K562 (cell line): ENCODE results near the gene TMEM43.

Experiments used
- CEBPB ChIP-seq: fragments of 450-650 bp; IDR thresholded peaks from 2 replicates; pipeline ENCODE4 v1.6.1; 2016; ENCODE audit warnings: missing genetic modification characterization, missing compliant biosample characterization
- CHD1 ChIP-seq: fragments of 200-600 bp; sonication (generic); IDR thresholded peaks from one replicate; pipeline ENCODE4 v1.6.1; 2012; ENCODE audit warnings: mild to moderate bottlenecking, moderate library complexity, low read length, inconsistent platforms
- CTCF ChIP-seq, 3 experiments: IDR thresholded peaks in 2 of 3; conservative IDR thresholded peaks in 1 of 3; 2 replicates each; pipeline ENCODE4 v1.5.1; 2011 to 2012; ENCODE audit warnings: low read length in 3 of 3, mild to moderate bottlenecking in 3 of 3, control low read depth in 2 of 3, improper control_type of control experiment in 1 of 3, inconsistent platforms in 1 of 3, low read depth in 1 of 3, mixed read lengths in 1 of 3, moderate library complexity in 1 of 3; ENCODE audit not compliant: insufficient read depth in 2 of 3
- HEY1 ChIP-seq: fragments of 250-450 bp; sonication (Bioruptor Pico); IDR thresholded peaks from 2 replicates; pipeline ENCODE4 v1.5.0; 2020; ENCODE audit warnings: mild to moderate bottlenecking, moderate library complexity, borderline replicate concordance
- MYC ChIP-seq, 2 experiments: fragments of 250-450 bp in 1 of 2; sonication (Bioruptor Pico) in 1 of 2; IDR thresholded peaks; 2 replicates each; pipeline versions ENCODE4 v1.5.1 to v1.6.1; 2012 to 2021; ENCODE audit warnings: low read depth in 2 of 2, borderline replicate concordance in 1 of 2, improper control_type of control experiment in 1 of 2, low read length in 1 of 2, mild to moderate bottlenecking in 1 of 2, moderate library complexity in 1 of 2
- RB1 ChIP-seq: fragments of 450-650 bp; IDR thresholded peaks from 2 replicates; pipeline ENCODE4 v1.6.1; 2017; ENCODE audit warnings: low read depth, mild to moderate bottlenecking
- RCOR1 ChIP-seq, 2 experiments: IDR thresholded peaks; 2 replicates each; pipeline ENCODE4 v1.6.1; 2012; ENCODE audit warnings: low read depth in 2 of 2, low read length in 2 of 2, borderline replicate concordance in 1 of 2, improper control_type of control experiment in 1 of 2
- RFX7 ChIP-seq: fragments of 250-450 bp; sonication (Bioruptor Pico); IDR thresholded peaks from 2 replicates; pipeline ENCODE4 v1.5.1; 2021; ENCODE audit warnings: mild to moderate bottlenecking
- RNF2 ChIP-seq: sonication (generic); IDR thresholded peaks from 2 replicates; pipeline ENCODE4 v1.6.1; 2016
- TAF9B ChIP-seq: fragments of 450-650 bp; IDR thresholded peaks from 2 replicates; pipeline ENCODE4 v1.6.1; 2018; ENCODE audit warnings: mild to moderate bottlenecking; ENCODE audit not compliant: partially characterized antibody
- USF2 ChIP-seq: sonication (generic); formaldehyde crosslinking; IDR thresholded peaks from 2 replicates; pipeline ENCODE4 v1.5.0; 2020; ENCODE audit warnings: missing genetic modification reagents
- YBX1 ChIP-seq: fragments of 450-650 bp; IDR thresholded peaks from 2 replicates; pipeline ENCODE4 v1.7.1; 2016; ENCODE audit warnings: mild to moderate bottlenecking
- ZBTB33 ChIP-seq: sonication (generic); formaldehyde crosslinking; IDR thresholded peaks from 2 replicates; pipeline ENCODE4 v1.8.1; 2023; ENCODE audit warnings: mild to moderate bottlenecking, missing genetic modification reagents

GRCh38 chr3:14132120-14132519 is 7.3 kb downstream of the TMEM43 start:
- TF ChIP-seq USF2 (CRISPR knock-in tag): no peak
- no peak for TF ChIP-seq HEY1 (CRISPR knock-in tag)
- no peak for TF ChIP-seq RB1
- no peak for TF ChIP-seq CTCF (IDR thresholded peaks at IDR 0.05 in 2 of 3, conservative IDR thresholded peaks at IDR 0.05 in 1 of 3; ENCODE audit: insufficient read depth in 2 of 3, low read depth in 1 of 3, low read length in 3 of 3)
- no peak for TF ChIP-seq TAF9B
- no peak for TF ChIP-seq CHD1
- no peak for TF ChIP-seq CEBPB (tag)
- no peak for TF ChIP-seq RFX7 (CRISPR knock-in tag)
- no peak for TF ChIP-seq RNF2
- TF ChIP-seq ZBTB33: no peak
- TF ChIP-seq YBX1: no peak
- TF ChIP-seq MYC (IDR thresholded peaks at IDR 0.05; ENCODE audit: low read depth, low read length): no peak
- TF ChIP-seq MYC (CRISPR knock-in tag; IDR thresholded peaks at IDR 0.05; ENCODE audit: borderline replicate concordance, low read depth): no peak
- no peak for TF ChIP-seq RCOR1 (IDR thresholded peaks at IDR 0.05; ENCODE audit: borderline replicate concordance in 1 of 2, low read depth in 2 of 2, low read length in 2 of 2)
